MM.1S (cell line): ENCODE measurements around the gene FAM81B.

Experiments
- CTCF ChIP-seq: fragments of 300-600 bp; sonication (generic); IDR thresholded peaks from 2 replicates; pipeline ENCODE4 v1.5.1; 2016; ENCODE audit warnings: antibody characterized with exemption, low read length, mixed read lengths
- EZH2phosphoT487 ChIP-seq: fragments of 300-600 bp; sonication (generic); IDR thresholded peaks from 2 replicates; pipeline ENCODE4 v1.6.1; 2018; ENCODE audit warnings: antibody characterized with exemption, low read length

DNA sequence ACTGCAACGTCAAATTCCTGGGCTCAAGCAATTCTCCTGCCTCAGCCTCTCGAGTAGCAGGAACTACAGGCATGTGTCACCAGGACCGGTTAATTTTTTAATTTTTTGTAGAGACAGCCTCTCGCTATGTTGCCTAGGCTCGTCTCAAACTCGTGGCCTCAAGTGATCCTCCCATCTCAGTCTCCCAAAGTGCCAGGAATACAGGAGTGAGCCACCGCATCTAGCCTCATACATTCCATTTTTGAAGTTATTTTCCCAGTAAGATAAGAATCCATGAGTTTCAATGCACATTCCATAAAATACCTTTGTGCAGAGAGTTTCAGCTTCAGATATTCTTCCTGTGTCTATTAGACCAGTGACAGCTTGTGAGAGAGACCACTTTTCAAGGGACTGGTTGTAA, 93.3 kb downstream of the FAM81B start:
- TF ChIP-seq CTCF = no peak
- TF ChIP-seq EZH2phosphoT487 = no peak
